Activated CD4-positive, alpha-beta memory T cell treated with anti-CD3 and anti-CD28 coated beads for 36 hours (primary cell): ENCODE measurements around the gene DNAJC16. TPM values are rescaled to one million over a fixed set of nuclear protein-coding genes. Genes with fewer than 3 reads are reported as not detected.
A peak's percentile ranks its signal among the peaks of the same experiment; 100 is the strongest.

Experiments
- CTCF ChIA-PET: fragments of 350-600 bp; sonication (Branson Sonifier 250); formaldehyde crosslinking; loops from one replicate; lab custom pipeline; 2021; ENCODE audit warnings: antibody characterized with exemption, inconsistent platforms; lab: Charles Lee
- POLR2A ChIA-PET: fragments of 350-600 bp; sonication (Branson Sonifier 250); formaldehyde crosslinking; loops from one replicate; lab custom pipeline; 2021; ENCODE audit warnings: antibody characterized with exemption; lab: Charles Lee
- DNase-seq: peaks from one replicate; pipeline ENCODE4 v3.0.0-alpha.2; 2020
- H3K27ac Mint-ChIP-seq: one replicate; pipeline ENCODE4 v1.8.0; 2021; ENCODE audit warnings: mixed read lengths
- H3K27me3 Mint-ChIP-seq: one replicate; pipeline ENCODE4 v1.8.0; 2021; ENCODE audit warnings: mixed read lengths
- H3K36me3 Mint-ChIP-seq: one replicate; pipeline ENCODE4 v1.8.0; 2021; ENCODE audit warnings: mixed read lengths
- H3K4me1 Mint-ChIP-seq: one replicate; pipeline ENCODE4 v1.8.0; 2021; ENCODE audit warnings: low read depth, mixed read lengths
- H3K4me3 Mint-ChIP-seq: one replicate; pipeline ENCODE4 v1.8.0; 2021; ENCODE audit warnings: mild to moderate bottlenecking, mixed read lengths
- H3K9me3 Mint-ChIP-seq: one replicate; pipeline ENCODE4 v1.8.0; 2021; ENCODE audit warnings: mixed read lengths
- intact Hi-C: fragments of 100-400 bp; cut with micrococcal nuclease; formaldehyde crosslinking; loops from one replicate; pipeline ENCODE4 v1.15.1; 2023
- total RNA-seq, 2 experiments: library from RNA; stranded (reverse); gene quantifications; one replicate each; pipeline ENCODE4 v1.2.3, GENCODE V29; 2021

The DNAJC16 gene
- total RNA-seq, 2 experiments from 2014 or later, result 10.0 to 10.4 TPM

DNA sequence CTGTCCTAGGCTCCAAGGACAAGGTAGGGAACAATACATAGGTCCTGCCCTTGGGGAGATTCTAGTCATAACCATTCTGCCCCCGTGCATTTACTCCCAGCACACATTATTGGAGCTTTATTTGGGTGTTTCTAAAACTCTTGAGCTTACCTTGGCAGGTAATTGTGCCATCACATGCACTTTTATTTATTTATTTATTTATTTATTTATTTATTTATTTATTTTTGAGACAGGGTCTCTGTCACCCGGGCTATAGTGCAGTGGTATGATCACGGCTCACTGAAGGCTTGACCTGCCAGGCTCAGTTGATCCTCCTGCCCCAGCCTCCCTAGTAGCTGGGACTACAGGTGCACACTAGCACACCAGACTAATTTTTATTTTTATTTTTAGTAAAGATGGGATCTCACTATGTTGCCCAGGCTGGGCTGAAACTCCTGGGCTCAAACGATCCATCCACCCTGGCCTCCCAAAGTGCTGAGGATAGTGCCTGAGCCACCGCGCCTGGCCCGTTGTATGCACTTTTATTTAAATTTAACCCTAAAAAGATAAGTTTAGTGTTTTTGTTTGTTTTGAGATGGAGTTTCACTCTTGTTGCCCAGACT is 49.0 kb downstream of the DNAJC16 start:
- POLR2A ChIA-PET, result no interaction called here
- Mint-ChIP-seq H3K27ac (no peak overlapping the region), H3K4me1 (peaks cover 28% of the 10 kb centered on the region), H3K27me3 (no peaks in the 10 kb centered on the region), H3K36me3 (peaks cover 29% of the 10 kb centered on the region), H3K4me3 (no peak overlapping the region), H3K9me3 (no peaks in the 10 kb centered on the region)
- CTCF ChIA-PET, result no interaction called here
- intact Hi-C loops, result no loop called here
- DNase-seq, result no peak

DNA sequence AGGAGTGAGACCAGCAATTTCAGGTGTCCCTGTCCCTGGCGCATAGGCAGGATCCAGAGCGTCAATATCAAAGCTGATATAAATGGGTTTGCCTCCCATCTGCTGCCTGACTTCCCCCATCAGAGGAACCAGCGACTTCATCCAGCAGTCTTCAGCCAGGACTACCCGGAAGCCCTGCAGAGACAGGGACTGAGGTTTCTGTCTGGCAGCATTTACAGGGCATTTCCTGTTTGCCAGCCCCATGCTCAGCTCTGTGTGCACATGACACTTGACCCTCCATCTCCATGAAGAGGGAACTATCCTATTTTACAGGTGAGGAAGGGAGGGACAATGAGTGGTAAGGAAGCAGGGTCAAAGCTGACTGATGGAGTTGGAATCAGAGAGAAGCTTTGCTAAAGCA is 51.0 kb downstream of the DNAJC16 start:
- H3K4me3 Mint-ChIP-seq, result no peak overlapping the region
- DNase-seq, result peak; percentile 26
- H3K27me3 Mint-ChIP-seq, result no peaks in the 10 kb centered on the region
- no peaks in the 10 kb centered on the region for H3K9me3 Mint-ChIP-seq
- H3K27ac Mint-ChIP-seq, result peak overlapping the region; percentile 97
- peaks cover 19% of the 10 kb centered on the region for H3K36me3 Mint-ChIP-seq
- peaks cover 32% of the 10 kb centered on the region for H3K4me1 Mint-ChIP-seq
- ChIA-PET CTCF (interaction anchor here (0.6 kb wide), 1 partner anchor 160 kb away, joined by 3 read pairs; no protein-coding TSS in a partner anchor), POLR2A (interaction anchor here (0.9 to 1.8 kb wide), 2 partner anchors 39 to 40 kb away, joined by 3 to 5 read pairs; no protein-coding TSS in a partner anchor)
- intact Hi-C loops, result loop anchor here (2.0 kb wide), 1 partner anchor 51 kb away; the partner anchor contains the start of gene DNAJC16

DNA sequence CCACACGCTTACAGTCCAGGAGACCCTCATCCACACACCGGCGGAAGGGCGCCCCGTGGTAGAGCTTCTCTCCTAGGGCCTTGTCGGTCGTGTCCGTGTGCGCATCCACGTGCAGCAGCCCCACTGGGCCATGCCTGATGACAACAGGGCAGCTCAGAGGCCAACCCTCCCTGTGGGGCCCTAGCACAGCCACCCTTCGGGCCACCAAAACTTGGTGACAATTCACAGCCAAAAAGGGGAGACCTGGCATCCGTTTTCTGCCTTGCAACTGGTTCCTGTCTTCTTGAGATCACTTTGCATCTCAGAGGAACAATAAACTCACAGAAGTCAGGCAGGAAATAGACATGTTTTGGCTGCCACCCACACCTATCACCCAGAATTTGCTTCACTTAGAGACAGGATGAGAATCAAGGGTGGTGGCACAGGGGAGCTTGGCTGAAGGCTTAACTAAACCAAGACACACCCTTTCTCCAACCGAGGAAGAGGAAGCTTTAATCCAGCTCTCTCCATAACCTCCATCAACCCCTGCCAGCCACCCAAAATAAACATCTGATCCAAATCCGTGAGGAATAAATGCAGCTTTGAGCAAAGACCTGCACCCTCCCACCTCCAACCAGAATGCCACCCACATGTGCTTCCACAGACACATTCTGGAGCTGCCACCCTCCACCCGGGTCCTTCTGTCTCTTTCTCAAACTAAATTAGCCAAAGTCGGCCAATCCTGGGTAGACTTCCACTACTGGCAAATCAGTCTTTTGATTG is 52.5 kb downstream of the DNAJC16 start:
- peaks cover 44% of the 10 kb centered on the region for H3K4me1 Mint-ChIP-seq
- CTCF ChIA-PET, result interaction anchor here (0.6 to 1.8 kb wide), 3 partner anchors 9 to 162 kb away, joined by 4 to 6 read pairs (median 6); no protein-coding TSS in a partner anchor
- H3K36me3 Mint-ChIP-seq, result peaks cover 16% of the 10 kb centered on the region
- H3K9me3 Mint-ChIP-seq, result no peaks in the 10 kb centered on the region
- peak; percentile 64 for DNase-seq
- POLR2A ChIA-PET, result interaction anchor here (0.9 to 1.8 kb wide), 2 partner anchors 24 to 39 kb away, joined by 3 to 5 read pairs; no protein-coding TSS in a partner anchor
- peak overlapping the region; percentile 48 for H3K4me3 Mint-ChIP-seq
- intact Hi-C loops, result loop anchor here (1.0 to 2.0 kb wide), 2 partner anchors 24 to 52 kb away; partner anchors contain the start of gene DNAJC16
- H3K27me3 Mint-ChIP-seq, result no peaks in the 10 kb centered on the region
- peak overlapping the region; percentile 97 for H3K27ac Mint-ChIP-seq

DNA sequence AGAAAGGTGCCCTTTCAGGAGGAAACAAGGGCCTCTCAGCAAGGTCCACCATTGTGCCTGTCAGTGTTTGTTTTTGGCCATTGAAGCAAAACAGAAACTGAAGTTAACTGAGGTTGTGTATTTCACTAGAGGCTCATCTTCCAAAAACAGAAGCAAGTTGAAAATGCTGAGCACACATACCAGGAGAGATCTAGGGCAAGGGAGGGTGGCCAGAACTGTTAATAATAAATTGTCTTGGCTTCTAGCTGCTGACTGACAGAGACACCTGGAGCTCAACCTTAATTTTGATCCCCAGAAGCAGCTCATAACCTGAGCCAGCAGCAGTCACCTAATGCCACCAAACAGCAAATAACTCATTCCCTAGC is 53.0 kb downstream of the DNAJC16 start:
- H3K4me1 Mint-ChIP-seq, result peaks cover 44% of the 10 kb centered on the region
- H3K27ac Mint-ChIP-seq, result peak overlapping the region; percentile 97
- intact Hi-C loops, result loop anchor here (1.0 to 2.0 kb wide), 2 partner anchors 24 to 53 kb away; partner anchors contain the start of gene DNAJC16
- H3K9me3 Mint-ChIP-seq, result no peaks in the 10 kb centered on the region
- peaks cover 16% of the 10 kb centered on the region for H3K36me3 Mint-ChIP-seq
- DNase-seq, result peak; percentile 27
- peak overlapping the region; percentile 48 for H3K4me3 Mint-ChIP-seq
- CTCF ChIA-PET, result interaction anchor here (1.3 to 1.8 kb wide), 2 partner anchors 9 to 161 kb away, joined by 6 read pairs; no protein-coding TSS in a partner anchor
- POLR2A ChIA-PET, result interaction anchor here (0.9 to 1.8 kb wide), 2 partner anchors 24 to 38 kb away, joined by 3 to 5 read pairs; no protein-coding TSS in a partner anchor
- H3K27me3 Mint-ChIP-seq, result no peaks in the 10 kb centered on the region

GRCh38 chr1:15583016-15583706 is 56.5 kb downstream of the DNAJC16 start:
- DNase-seq, result no peak
- POLR2A ChIA-PET, result interaction anchor here (0.9 kb wide), 1 partner anchor 35 kb away, joined by 3 read pairs; no protein-coding TSS in a partner anchor
- no peaks in the 10 kb centered on the region for H3K9me3 Mint-ChIP-seq
- intact Hi-C loops, result no loop called here
- peak overlapping the region; percentile 74 for H3K4me3 Mint-ChIP-seq
- no peaks in the 10 kb centered on the region for H3K27me3 Mint-ChIP-seq
- H3K27ac Mint-ChIP-seq, result peak overlapping the region; percentile 9
- peaks cover 15% of the 10 kb centered on the region for H3K36me3 Mint-ChIP-seq
- CTCF ChIA-PET, result no interaction called here
- peaks cover 38% of the 10 kb centered on the region for H3K4me1 Mint-ChIP-seq

- Mint-ChIP-seq H3K27ac (peak within 1 kb of the TSS; percentile 76), H3K4me3 (peak within 1 kb of the TSS; percentile 79), H3K36me3 (peaks cover 14% of the 10 kb centered on the region), H3K4me1 (peaks cover 23% of the 10 kb centered on the region), H3K9me3 (no peaks in the 10 kb centered on the region), H3K27me3 (no peaks in the 10 kb centered on the region)
- intact Hi-C loops, result loop anchor here (1.0 kb wide), 1 partner anchor 33 kb away; the partner anchor contains the start of gene DDI2
- ChIA-PET POLR2A (interaction anchor here (0.6 to 0.8 kb wide), 3 partner anchors 32 to 58 kb away, joined by 3 read pairs; partner anchors contain the start of gene DNAJC16), CTCF (interaction anchor here (1.4 to 1.6 kb wide), 2 partner anchors 33 to 157 kb away, joined by 3 to 4 read pairs; no protein-coding TSS in a partner anchor)
- DNase-seq, result peak; percentile 79
These were observed 58.1 kb downstream of the DNAJC16 start, which contains the start of gene AGMAT for GRCh38 chr1:15584489-15585363. TSS of gene AGMAT (minus strand) at chr1:15585051. CDS start at chr1:15584967, 84 bp downstream.

DNA sequence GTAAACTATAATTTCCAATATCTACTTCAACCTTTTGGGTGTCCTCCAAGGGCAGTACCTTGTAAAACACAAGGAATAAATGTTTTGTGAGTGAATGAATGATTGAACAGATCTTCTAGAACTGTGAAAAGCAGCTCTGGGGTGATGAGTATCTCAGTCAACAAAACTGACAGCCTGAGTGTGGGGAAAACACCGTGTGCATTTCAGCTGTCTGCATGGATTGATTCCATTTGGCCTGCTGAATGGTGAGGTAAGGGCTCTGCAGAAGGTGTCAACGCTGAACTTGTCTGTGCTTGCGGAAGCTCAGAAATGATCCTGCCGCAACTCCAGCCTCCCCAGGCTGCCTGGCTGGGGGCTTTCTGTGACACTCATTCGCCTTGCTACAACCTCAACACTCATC is 65.6 kb downstream of the DNAJC16 start:
- no peak overlapping the region for H3K4me3 Mint-ChIP-seq
- peaks cover 10% of the 10 kb centered on the region for H3K36me3 Mint-ChIP-seq
- ChIA-PET POLR2A (no interaction called here), CTCF (interaction anchor here (0.8 to 1.0 kb wide), 2 partner anchors 146 to 149 kb away, joined by 3 read pairs; no protein-coding TSS in a partner anchor)
- H3K27ac Mint-ChIP-seq, result no peak overlapping the region
- DNase-seq, result no peak
- no peaks in the 10 kb centered on the region for H3K9me3 Mint-ChIP-seq
- no peaks in the 10 kb centered on the region for H3K27me3 Mint-ChIP-seq
- intact Hi-C loops, result no loop called here
- H3K4me1 Mint-ChIP-seq, result no peaks in the 10 kb centered on the region

DNA sequence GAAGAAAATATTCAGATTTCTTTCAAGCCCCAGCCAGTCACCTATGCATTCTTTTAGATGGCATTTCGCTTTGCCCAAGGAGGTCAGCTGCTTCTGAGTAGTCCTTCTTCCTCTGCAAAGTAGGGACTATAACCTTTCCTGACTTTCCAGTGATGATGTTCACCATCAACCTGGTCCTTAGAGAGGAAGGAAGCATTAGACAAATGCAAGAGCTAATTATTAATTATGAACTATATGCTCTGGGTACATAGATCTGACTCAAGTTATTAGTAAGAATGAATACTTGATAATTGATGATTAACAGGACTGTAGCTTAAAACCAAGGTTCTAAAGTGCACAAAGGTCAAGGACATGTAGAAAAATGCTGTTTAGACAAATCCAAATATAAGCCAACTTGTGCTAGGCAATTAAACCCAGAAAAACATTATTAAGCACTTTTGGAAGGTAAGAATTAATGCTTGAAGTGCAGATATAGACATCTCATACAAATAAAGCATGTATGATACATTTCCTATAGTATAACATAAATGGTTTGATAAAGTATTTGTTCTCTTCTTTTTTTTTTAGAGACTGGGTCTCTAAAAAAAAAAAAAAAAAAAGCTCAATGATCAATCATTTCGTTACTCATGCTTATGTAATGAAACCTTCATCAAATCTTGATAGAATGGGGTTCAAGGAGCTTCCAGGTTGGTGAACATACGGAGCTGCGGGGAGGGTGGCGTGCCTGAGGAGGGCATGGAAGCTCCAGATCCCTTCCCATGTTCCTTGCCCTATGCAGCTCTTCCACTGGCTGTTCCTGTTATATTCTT is 69.4 kb downstream of the DNAJC16 start:
- intact Hi-C loops, result loop anchor here (1.0 kb wide), 1 partner anchor 145 kb away; no protein-coding TSS in a partner anchor
- ChIA-PET POLR2A (interaction anchor here (1.2 kb wide), 1 partner anchor 23 kb away, joined by 3 read pairs; no protein-coding TSS in a partner anchor), CTCF (interaction anchor here (0.6 to 2.1 kb wide), 4 partner anchors 22 to 430 kb away, joined by 3 to 9 read pairs (median 4); no protein-coding TSS in a partner anchor)
- no peak overlapping the region for H3K27ac Mint-ChIP-seq
- no peaks in the 10 kb centered on the region for H3K36me3 Mint-ChIP-seq
- no peaks in the 10 kb centered on the region for H3K9me3 Mint-ChIP-seq
- DNase-seq, result no peak
- no peak overlapping the region for H3K4me3 Mint-ChIP-seq
- H3K27me3 Mint-ChIP-seq, result peaks cover 1% of the 10 kb centered on the region
- no peaks in the 10 kb centered on the region for H3K4me1 Mint-ChIP-seq

DNA sequence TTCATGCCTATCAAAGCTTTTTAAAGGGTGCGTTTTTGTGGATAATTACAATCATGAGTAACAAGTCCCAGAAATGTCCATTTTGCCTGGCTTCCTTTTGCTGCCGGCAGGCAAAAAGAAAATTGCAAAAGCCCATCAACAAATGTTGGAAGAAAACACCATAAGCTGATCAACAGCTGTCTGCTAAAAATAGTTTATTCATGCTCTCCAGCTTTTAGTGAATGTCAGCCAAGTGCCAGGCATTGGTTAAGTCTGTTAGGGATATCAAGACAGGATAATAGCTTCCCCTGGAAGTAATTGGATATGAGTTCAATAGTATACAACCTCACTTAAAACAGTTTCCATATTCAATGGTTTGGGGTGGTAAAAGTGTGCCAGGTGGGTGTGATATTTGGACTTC is 71.8 kb downstream of the DNAJC16 start:
- ChIA-PET CTCF (interaction anchor here (0.7 kb wide), 1 partner anchor 59 kb away, joined by 3 read pairs; no protein-coding TSS in a partner anchor), POLR2A (no interaction called here)
- no peaks in the 10 kb centered on the region for H3K9me3 Mint-ChIP-seq

More for the DNA sequence above, 71.8 kb downstream of the DNAJC16 start:
- H3K27ac Mint-ChIP-seq, result no peak overlapping the region
- H3K27me3 Mint-ChIP-seq, result peaks cover 1% of the 10 kb centered on the region
- H3K4me1 Mint-ChIP-seq, result peaks cover 5% of the 10 kb centered on the region
- no peaks in the 10 kb centered on the region for H3K36me3 Mint-ChIP-seq
- no peak for DNase-seq
- H3K4me3 Mint-ChIP-seq, result no peak overlapping the region
- intact Hi-C loops, result no loop called here
